CD4-positive, alpha-beta T cell treated with Interleukin-1 beta for 1 hour (primary cell): Measurements from ENCODE around the gene GRID2IP.
"Not testable (repeated sequence)": the region's sequence is repeated elsewhere in the genome, so short reads cannot be mapped to it uniquely, and the experiment has no call there.

Source experiments
- DNase-seq, 2 donors: peaks; one replicate each; pipeline ENCODE4 v3.0.0-alpha.2; 2020 to 2022

GRID2IP gene

GRCh38 chr7:6481445-6481844, 69.8 kb downstream of the GRID2IP start:
- DNase-seq, result no peak

GRCh38 chr7:6480323-6480660, 71.0 kb downstream of the GRID2IP start:
- DNase-seq, result no peak

- no peak for DNase-seq
Observed at GRCh38 chr7:6479067-6479466, 72.2 kb downstream of the GRID2IP start.

GRCh38 chr7:6478186-6478585, 73.1 kb downstream of the GRID2IP start:
- DNase-seq, result no peak

GRCh38 chr7:6477318-6477660, 74.0 kb downstream of the GRID2IP start:
- no peak for DNase-seq

GRCh38 chr7:6476596-6477317, 74.5 kb downstream of the GRID2IP start:
- DNase-seq, result no peak

GRCh38 chr7:6475433-6476186, 75.7 kb downstream of the GRID2IP start:
- no peak for DNase-seq

- DNase-seq, result no peak
Observed at GRCh38 chr7:6465862-6466261, 85.4 kb downstream of the GRID2IP start.

GRCh38 chr7:6463609-6464008, 87.7 kb downstream of the GRID2IP start:
- not testable (repeated sequence) for DNase-seq

GRCh38 chr7:6461946-6462550, 89.2 kb downstream of the GRID2IP start:
- no peak for DNase-seq

GRCh38 chr7:6460990-6461584, 90.2 kb downstream of the GRID2IP start:
- no peak for DNase-seq

GRCh38 chr7:6460303-6460702, 91.0 kb downstream of the GRID2IP start:
- DNase-seq, result no peak

GRCh38 chr7:6458676-6459075, 92.6 kb downstream of the GRID2IP start:
- DNase-seq, result not testable (repeated sequence)

GRCh38 chr7:6453734-6454133, 97.5 kb downstream of the GRID2IP start:
- no peak for DNase-seq

- no peak for DNase-seq
Observed at GRCh38 chr7:6451224-6451705, 100.0 kb downstream of the GRID2IP start.

GRCh38 chr7:6450591-6450990, 100.7 kb downstream of the GRID2IP start:
- DNase-seq, result not testable (repeated sequence)

GRCh38 chr7:6449884-6450283, 101.4 kb downstream of the GRID2IP start:
- DNase-seq, result not testable (repeated sequence)

- DNase-seq, result no peak
Observed at GRCh38 chr7:6448943-6449543, 102.2 kb downstream of the GRID2IP start.

- peak; percentile 95 for DNase-seq
Observed at GRCh38 chr7:6447581-6448199, 103.6 kb downstream of the GRID2IP start, which contains the start of gene DAGLB. DAGLB (minus strand) TSS chr7:6447954; CDS start chr7:6447842, 112 bp downstream.
